Uterus (tissue), 4 donors: Measurements from ENCODE around the gene KCNQ1OT1. TPM values are rescaled to one million over a fixed set of nuclear protein-coding genes. Genes with fewer than 3 reads are reported as not detected.

Source experiments
- DNase-seq, 2 donors: peaks; one replicate each; pipeline ENCODE4 v3.0.0-alpha.2; 2019 to 2020
- H3K27ac ChIP-seq, 2 donors: fragments of 200-600 bp; sonication (generic); 1 replicate in 1 of 2; 2 replicates in 1 of 2; pipeline ENCODE4 v1.5.1; 2016 to 2018
- H3K27me3 ChIP-seq, 2 donors: fragments of 200-600 bp; sonication (generic); one replicate each; pipeline ENCODE4 v1.5.1; 2018 to 2019; ENCODE audit warnings: control low read depth in 1 of 2
- H3K36me3 ChIP-seq, 2 donors: fragments of 200-600 bp; sonication (generic); one replicate each; pipeline ENCODE4 v1.5.1; 2019; ENCODE audit warnings: control low read depth in 1 of 2
- H3K4me1 ChIP-seq, 2 donors: fragments of 200-600 bp; sonication (generic); one replicate each; pipeline ENCODE4 v1.5.1; 2018 to 2019; ENCODE audit warnings: control low read depth in 1 of 2
- H3K4me3 ChIP-seq, 2 donors: fragments of 200-600 bp; sonication (generic); 1 replicate in 1 of 2; 2 replicates in 1 of 2; pipeline ENCODE4 v1.5.1; 2018 to 2019; ENCODE audit warnings: mild to moderate bottlenecking in 1 of 2
- H3K9me3 ChIP-seq, 2 donors: fragments of 200-600 bp; sonication (generic); one replicate each; pipeline ENCODE4 v1.5.1; 2019; ENCODE audit warnings: control low read depth in 1 of 2
- CTCF ChIP-seq, 4 experiments: fragments of 200-600 bp in 2 of 4; fragments of 450-650 bp in 2 of 4; sonication (generic) in 2 of 4; IDR thresholded peaks; one replicate each; pipeline ENCODE4 v1.5.1; 2016 to 2019; ENCODE audit warnings: antibody characterized with exemption in 4 of 4, mild to moderate bottlenecking in 2 of 4, moderate library complexity in 1 of 4
- POLR2A ChIP-seq, 2 donors: fragments of 450-650 bp; IDR thresholded peaks; one replicate each; pipeline ENCODE4 v1.6.1; 2016; ENCODE audit warnings: antibody characterized with exemption in 2 of 2, mild to moderate bottlenecking in 1 of 2, moderate library complexity in 1 of 2
- intact Hi-C: fragments of 100-400 bp; cut with DNase I; formaldehyde crosslinking; loops from one replicate; pipeline ENCODE4 v1.15.1; 2023; ENCODE audit warnings: low total_unique reads
- total RNA-seq, 4 donors: library from RNA; depleted of rRNA in 3 of 4; stranded (reverse); fragments of >200 nt in 3 of 4; gene quantifications; one replicate each; pipeline versions ENCODE4 v1.1.0 to v1.2.4, GENCODE V29; 2014 to 2023
- donor health status: DM: yes; HTN: yes; CAD: no.

The KCNQ1OT1 gene
- total RNA-seq, 4 donors from 2014 or later: 2.6 to 19.4 (median 10.9) TPM

GRCh38 chr11:2683806-2684205 is 16.0 kb downstream of the KCNQ1OT1 start:
- intact Hi-C loops: no loop called here
- no peak for DNase-seq

GRCh38 chr11:2681408-2682145 is 18.2 kb downstream of the KCNQ1OT1 start:
- H3K4me3 ChIP-seq: no peak overlapping the region
- no peak overlapping the region for H3K27ac ChIP-seq
- no peaks in the 10 kb centered on the region for H3K36me3 ChIP-seq
- TF ChIP-seq CTCF (IDR thresholded peaks at IDR 0.05) (no peak), POLR2A (IDR thresholded peaks at IDR 0.05) (no peak)
- intact Hi-C loops: no loop called here
- DNase-seq: no peak
- H3K27me3 ChIP-seq: no peaks in the 10 kb centered on the region
- no peaks in the 10 kb centered on the region for H3K9me3 ChIP-seq
- H3K4me1 ChIP-seq: peaks cover 0 to 6% of the 10 kb centered on the region in 2 donors

More at GRCh38 chr11:2683806-2684205, 16.0 kb downstream of the KCNQ1OT1 start:
- no peaks in the 10 kb centered on the region for H3K36me3 ChIP-seq
- no peak overlapping the region for H3K4me3 ChIP-seq
- no peaks in the 10 kb centered on the region for H3K9me3 ChIP-seq
- no peaks in the 10 kb centered on the region for H3K27me3 ChIP-seq
- TF ChIP-seq CTCF (IDR thresholded peaks at IDR 0.05) (no peak), POLR2A (IDR thresholded peaks at IDR 0.05) (no peak)
- H3K4me1 ChIP-seq: no peaks in the 10 kb centered on the region
- no peak overlapping the region for H3K27ac ChIP-seq

- intact Hi-C loops: no loop called here
- DNase-seq: no peak
Measured at GRCh38 chr11:2679011-2679676, 20.6 kb downstream of the KCNQ1OT1 start.

GRCh38 chr11:2678396-2678795 is 21.4 kb downstream of the KCNQ1OT1 start:
- H3K9me3 ChIP-seq: no peaks in the 10 kb centered on the region
- intact Hi-C loops: no loop called here
- no peaks in the 10 kb centered on the region for H3K36me3 ChIP-seq
- DNase-seq: no peak
- TF ChIP-seq CTCF (IDR thresholded peaks at IDR 0.05): no peak
- no peak overlapping the region for H3K4me3 ChIP-seq
- peaks cover 0 to 6% of the 10 kb centered on the region in 2 donors for H3K4me1 ChIP-seq
- no peaks in the 10 kb centered on the region for H3K27me3 ChIP-seq
- no peak overlapping the region for H3K27ac ChIP-seq

More at GRCh38 chr11:2679011-2679676, 20.6 kb downstream of the KCNQ1OT1 start:
- TF ChIP-seq CTCF (IDR thresholded peaks at IDR 0.05) (no peak), POLR2A (IDR thresholded peaks at IDR 0.05) (no peak)
- Histone ChIP-seq H3K27me3 (no peaks in the 10 kb centered on the region), H3K36me3 (no peaks in the 10 kb centered on the region), H3K9me3 (no peaks in the 10 kb centered on the region), H3K4me3 (no peak overlapping the region), H3K4me1 (peaks cover 0 to 6% of the 10 kb centered on the region in 2 donors), H3K27ac (no peak overlapping the region)

GRCh38 chr11:2677127-2677526 is 22.7 kb downstream of the KCNQ1OT1 start:
- H3K9me3 ChIP-seq: no peaks in the 10 kb centered on the region
- H3K36me3 ChIP-seq: no peaks in the 10 kb centered on the region
- peaks cover 0 to 6% of the 10 kb centered on the region in 2 donors for H3K4me1 ChIP-seq
- intact Hi-C loops: no loop called here
- TF ChIP-seq POLR2A (IDR thresholded peaks at IDR 0.05) (no peak), CTCF (IDR thresholded peaks at IDR 0.05) (no peak)
- H3K27me3 ChIP-seq: no peaks in the 10 kb centered on the region
- DNase-seq: no peak
- no peak overlapping the region for H3K27ac ChIP-seq
- no peak overlapping the region for H3K4me3 ChIP-seq
